ENCODE data around the gene AKAP13.
"Not testable (repeated sequence)": the region's sequence is repeated elsewhere in the genome, so short reads cannot be mapped to it uniquely, and the experiment has no call there.

- not testable (repeated sequence) for TF ChIP-seq EZH2 (IDR thresholded peaks at IDR 0.05; ENCODE audit: borderline replicate concordance, insufficient read depth, low read depth, low read length, poor library complexity, severe bottlenecking); CTCF (IDR thresholded peaks at IDR 0.05)
These were observed 35.0 kb upstream of the AKAP13 start for GRCh38 chr15:85345196-85345918.

All from B cell (primary cell).